GM13976 (cell line): ENCODE results near the gene TCIRG1.

ENCODE experiments used
- DNase-seq: peaks from one replicate; pipeline ENCODE4 v3.0.0; 2012; ENCODE audit warnings: low spot score
- CTCF ChIP-seq: IDR thresholded peaks from 2 replicates; pipeline ENCODE4 v1.5.1; 2012; ENCODE audit warnings: borderline replicate concordance, mild to moderate bottlenecking; ENCODE audit not compliant: insufficient read depth; ENCODE audit errors: extremely low read depth, missing control alignments, control extremely low read depth
- in situ Hi-C: fragments of 300-500 bp; cut with MboI; formaldehyde crosslinking; loops from one replicate; pipeline ENCODE4 v1.12.0; 2022; ENCODE audit warnings: low sequenced_read_pairs, mixed read lengths, inconsistent platforms; ENCODE audit not compliant: unreplicated experiment

Gene TCIRG1

GRCh38 chr11:68043349-68044144, 4.7 kb downstream of the TCIRG1 start:
- TF ChIP-seq CTCF = no peak
- no peak for DNase-seq
- in situ Hi-C loops = no loop called here

- in situ Hi-C loops = no loop called here
- TF ChIP-seq CTCF = no peak
- DNase-seq = no peak
These were observed 5.5 kb downstream of the TCIRG1 start for GRCh38 chr11:68044145-68044813.

- DNase-seq = no peak
- in situ Hi-C loops = no loop called here
- no peak for TF ChIP-seq CTCF
These were observed 6.1 kb downstream of the TCIRG1 start for GRCh38 chr11:68044898-68045351.

GRCh38 chr11:68047437-68048290, 8.8 kb downstream of the TCIRG1 start:
- in situ Hi-C loops = no loop called here
- no peak for TF ChIP-seq CTCF
- DNase-seq = peak; percentile 33

GRCh38 chr11:68048681-68049508, 10.1 kb downstream of the TCIRG1 start:
- TF ChIP-seq CTCF = no peak
- in situ Hi-C loops = no loop called here
- peak; percentile 33 for DNase-seq
